VCaP (cell line): ENCODE data around the gene YKT6.

Source experiments
- H3K27ac ChIP-seq: fragments of 450-650 bp; 2 replicates; pipeline ENCODE4 v1.5.1; 2017
- TF ChIP-seq, protein P1 (sequence below): fragments of 450-650 bp; conservative IDR thresholded peaks from 2 replicates; pipeline ENCODE4 v1.5.1; 2017; ENCODE audit warnings: mild to moderate bottlenecking, moderate library complexity

Gene YKT6

GRCh38 chr7:44197474-44197873, 3.3 kb upstream of the YKT6 start:
- no peak overlapping the region for H3K27ac ChIP-seq
- TF ChIP-seq, protein P1, sequence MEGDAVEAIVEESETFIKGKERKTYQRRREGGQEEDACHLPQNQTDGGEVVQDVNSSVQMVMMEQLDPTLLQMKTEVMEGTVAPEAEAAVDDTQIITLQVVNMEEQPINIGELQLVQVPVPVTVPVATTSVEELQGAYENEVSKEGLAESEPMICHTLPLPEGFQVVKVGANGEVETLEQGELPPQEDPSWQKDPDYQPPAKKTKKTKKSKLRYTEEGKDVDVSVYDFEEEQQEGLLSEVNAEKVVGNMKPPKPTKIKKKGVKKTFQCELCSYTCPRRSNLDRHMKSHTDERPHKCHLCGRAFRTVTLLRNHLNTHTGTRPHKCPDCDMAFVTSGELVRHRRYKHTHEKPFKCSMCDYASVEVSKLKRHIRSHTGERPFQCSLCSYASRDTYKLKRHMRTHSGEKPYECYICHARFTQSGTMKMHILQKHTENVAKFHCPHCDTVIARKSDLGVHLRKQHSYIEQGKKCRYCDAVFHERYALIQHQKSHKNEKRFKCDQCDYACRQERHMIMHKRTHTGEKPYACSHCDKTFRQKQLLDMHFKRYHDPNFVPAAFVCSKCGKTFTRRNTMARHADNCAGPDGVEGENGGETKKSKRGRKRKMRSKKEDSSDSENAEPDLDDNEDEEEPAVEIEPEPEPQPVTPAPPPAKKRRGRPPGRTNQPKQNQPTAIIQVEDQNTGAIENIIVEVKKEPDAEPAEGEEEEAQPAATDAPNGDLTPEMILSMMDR = no peak

DNA sequence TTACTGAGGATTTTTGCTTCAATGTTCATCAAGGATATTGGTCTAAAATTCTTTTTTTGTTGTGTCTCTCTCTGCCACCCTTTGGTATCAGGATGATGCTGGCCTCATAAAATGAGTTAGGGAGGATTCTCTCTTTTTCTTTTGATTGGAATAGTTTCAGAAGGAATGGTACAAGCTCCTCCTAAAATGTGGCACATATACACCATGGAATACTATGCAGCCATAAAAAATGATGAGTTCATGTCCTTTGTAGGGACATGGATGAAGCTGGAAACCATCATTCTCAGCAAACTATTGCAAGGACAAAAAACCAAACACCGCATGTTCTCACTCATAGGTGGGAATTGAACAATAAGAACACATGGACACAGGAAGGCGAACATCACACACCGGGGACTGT, 615 bp upstream of the YKT6 start:
- H3K27ac ChIP-seq = peak overlapping the region; percentile 77

- H3K27ac ChIP-seq = peak overlapping the region; percentile 77
These were observed 1.0 kb downstream of the YKT6 start for GRCh38 chr7:44201813-44202212.

DNA sequence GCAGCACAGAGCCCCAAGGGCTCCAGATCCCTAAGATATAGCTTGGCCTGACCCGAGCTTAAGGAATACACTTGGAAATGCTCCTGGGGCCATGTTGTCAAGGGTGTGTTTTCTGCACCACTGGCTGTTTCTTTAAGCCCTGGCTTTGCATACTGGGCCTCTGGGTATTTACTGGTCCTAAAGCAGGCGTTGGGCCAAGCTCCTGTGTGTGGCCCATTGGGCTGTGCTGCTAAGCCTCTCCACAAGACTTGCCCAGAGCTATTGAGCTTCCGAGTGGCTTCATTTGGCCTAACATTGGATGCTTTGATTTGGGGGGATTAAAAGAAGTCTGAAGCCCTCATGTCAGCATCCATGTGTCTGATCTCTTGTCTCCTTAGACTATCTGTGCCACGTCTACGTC, 5.2 kb downstream of the YKT6 start:
- H3K27ac ChIP-seq = no peak overlapping the region
- TF ChIP-seq, protein P1 = no peak

More at GRCh38 chr7:44201813-44202212, 1.0 kb downstream of the YKT6 start:
- TF ChIP-seq, protein P1 = no peak

DNA sequence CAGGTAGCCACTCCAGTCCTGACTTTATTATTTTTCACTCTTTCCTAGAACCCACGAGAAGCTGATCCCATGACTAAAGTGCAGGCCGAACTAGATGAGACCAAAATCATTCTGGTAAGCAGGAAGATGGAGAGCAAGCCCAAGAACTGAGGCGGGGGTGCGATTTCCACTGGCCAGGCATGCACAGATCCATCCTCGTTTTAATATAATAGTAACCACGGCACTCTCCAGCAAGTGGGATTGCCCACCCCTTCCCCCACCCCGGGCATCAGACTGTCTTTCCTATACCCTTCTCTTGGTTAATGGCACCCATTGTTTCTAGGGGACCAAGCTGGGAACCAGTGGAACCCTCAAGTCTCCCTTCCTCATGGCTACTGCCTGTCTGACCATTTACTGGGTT, 7.3 kb downstream of the YKT6 start:
- no peak overlapping the region for H3K27ac ChIP-seq
- TF ChIP-seq, protein P1 = no peak

GRCh38 chr7:44210107-44210506, 9.3 kb downstream of the YKT6 start:
- TF ChIP-seq, protein P1 = no peak
- no peak overlapping the region for H3K27ac ChIP-seq

- TF ChIP-seq, protein P1 = no peak
- no peak overlapping the region for H3K27ac ChIP-seq
These were observed 10.4 kb downstream of the YKT6 start for GRCh38 chr7:44211126-44211675.

GRCh38 chr7:44212018-44212417, 11.2 kb downstream of the YKT6 start:
- H3K27ac ChIP-seq = no peak overlapping the region
- TF ChIP-seq, protein P1 = no peak
